ENCODE measurements around the gene HSD17B14. TPM values are rescaled to one million over a fixed set of nuclear protein-coding genes. Genes with fewer than 3 reads are reported as not detected.

Gene HSD17B14
- total and polyA plus RNA-seq, 2 of the 13 experiments (the other 11 are each of a cell fraction or from before 2014, with no cell fraction given), result 0.58 to 1.2 TPM

DNA sequence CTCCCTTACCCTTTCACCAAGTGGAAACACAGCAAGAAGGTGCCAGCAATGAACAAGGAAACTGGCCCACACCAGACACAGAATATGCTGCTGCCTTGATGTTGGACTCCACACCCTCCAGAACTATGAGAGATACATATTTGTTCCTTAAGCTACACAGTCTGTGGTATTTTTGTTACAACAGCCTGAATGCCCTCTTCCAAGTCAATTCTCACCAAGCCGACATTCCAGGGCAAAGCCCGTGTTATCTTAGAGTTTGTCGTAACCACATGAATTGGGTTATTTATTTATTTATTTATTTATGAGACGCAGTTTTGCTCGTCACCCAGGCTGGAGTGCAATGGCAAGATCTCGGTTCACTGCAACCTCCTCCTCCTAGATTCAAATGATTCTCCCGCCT lies 66.0 kb downstream of the HSD17B14 start:
- BruUV-seq (replicated peaks), result no TSS peak
- ATAC-seq (no peak), FAIRE-seq (no peak), DNase-seq (ENCODE audit: low spot score) (no peak)
- no peak overlapping the region; a peak in 1 of 6 replicates for H3K4me3 ChIP-seq (replicated peaks in 1 of 3; ENCODE audit: insufficient read depth in 1 of 3, low read depth in 2 of 3, low read length in 3 of 3)
- in situ Hi-C loops (cut with HindIII; ENCODE audit: extremely low pct_ligation_motif_present, low pct_unique_long_range_greater_than_20kb) (no loop called here), intact Hi-C loops (cut with micrococcal nuclease; ENCODE audit: unreplicated experiment) (no loop called here)
- peak overlapping the region; percentile 23; the same call in 1 of the 2 replicates for H3K4me2 ChIP-seq (ENCODE audit: low read depth, low read length)
- H3K27ac ChIP-seq (ENCODE audit: extremely low read length, insufficient read depth, low read length), result no peak overlapping the region
- ChIA-PET POLR2A (interaction anchor here (2.2 to 3.1 kb wide), 5 partner anchors 11 to 55 kb away, joined by 6 to 30 read pairs (median 14); no protein-coding TSS in a partner anchor), CTCF (ENCODE audit: low intra/inter-chr PET ratio, low total read pairs) (no interaction called here)
- H2AFZ ChIP-seq (ENCODE audit: low read length), result no peak overlapping the region
- H3K9me3 ChIP-seq (ENCODE audit: low read length), result no peaks in the 10 kb centered on the region
- H3K27me3 ChIP-seq (ENCODE audit: control insufficient read depth in 1 of 2, insufficient read depth in 2 of 2, low read length in 2 of 2), result no peaks in the 10 kb centered on the region
- WGBS (ENCODE audit: low lambda C conversion rate), result 39% methylated on average over 7 of the region's 7 CpGs
- no peaks in the 10 kb centered on the region for H3K36me3 ChIP-seq (replicated peaks in 1 of 2; ENCODE audit: control insufficient read depth in 1 of 2, insufficient read depth in 2 of 2, low read length in 2 of 2)
- H3K79me2 ChIP-seq (ENCODE audit: insufficient read depth, low read length), result no peaks in the 10 kb centered on the region
- H3K4me1 ChIP-seq (ENCODE audit: insufficient read depth, low read length), result peaks cover 63% of the 10 kb centered on the region
- H3K9ac ChIP-seq (ENCODE audit: insufficient read depth, low read depth, low read length), result no peak overlapping the region
- TF ChIP-seq FOXA3 (CRISPR knock-in tag; IDR thresholded peaks at IDR 0.05) (no peak), CAMTA2 (CRISPR knock-in tag; IDR thresholded peaks at IDR 0.05; ENCODE audit: borderline replicate concordance) (no peak), SMAD9 (CRISPR knock-in tag; IDR thresholded peaks at IDR 0.05) (no peak), ZNF891 (CRISPR knock-in tag; IDR thresholded peaks at IDR 0.05) (no peak)
- no peaks in the 10 kb centered on the region for H4K20me1 ChIP-seq (ENCODE audit: insufficient read depth, low read length)

DNA sequence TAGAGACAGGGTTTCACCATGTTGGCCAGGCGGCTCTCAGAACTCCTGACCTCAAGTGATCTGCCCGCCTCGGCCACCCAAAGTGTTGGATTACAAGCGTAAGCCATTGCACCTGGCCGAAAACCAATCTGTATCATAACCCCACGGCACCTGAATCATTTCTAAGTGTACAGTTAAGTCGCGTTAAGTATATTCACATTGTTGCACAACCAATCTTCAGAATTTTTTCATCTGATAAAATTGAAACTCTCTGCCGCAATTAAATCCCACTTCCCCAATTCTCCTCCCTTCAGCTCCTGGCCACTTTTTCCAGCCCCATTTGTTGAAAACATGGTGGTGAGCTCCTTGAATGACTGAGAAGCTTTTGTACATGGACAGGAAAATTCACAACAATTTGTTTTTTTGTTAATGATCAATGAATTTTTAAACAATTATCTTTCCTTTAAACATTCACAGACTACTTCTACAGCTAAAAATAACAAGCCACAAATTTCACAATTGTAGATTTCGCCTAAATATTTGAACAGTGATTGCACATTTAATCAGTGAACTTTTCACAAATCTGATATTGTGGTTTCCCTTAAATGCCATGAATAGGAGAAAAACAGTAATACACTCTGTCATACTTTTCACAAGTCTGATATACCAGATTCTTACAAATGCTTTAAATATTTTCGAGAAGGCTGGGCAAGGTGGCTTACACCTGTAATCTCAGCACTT lies 67.1 kb downstream of the HSD17B14 start:
- ATAC-seq (no peak; the same call in 2 of the 3 replicates), FAIRE-seq (peak; percentile 65), DNase-seq (ENCODE audit: low spot score) (peak; percentile 72)
- Histone ChIP-seq H3K4me3 (replicated peaks in 1 of 3; ENCODE audit: insufficient read depth in 1 of 3, low read depth in 2 of 3, low read length in 3 of 3) (peak overlapping the region in 1 of 3 experiments; percentile 18; a peak in 1 of 6 replicates), H3K4me2 (ENCODE audit: low read depth, low read length) (peak overlapping the region; percentile 51), H2AFZ (ENCODE audit: low read length) (no peak overlapping the region), H3K79me2 (ENCODE audit: insufficient read depth, low read length) (no peaks in the 10 kb centered on the region), H3K36me3 (replicated peaks in 1 of 2; ENCODE audit: control insufficient read depth in 1 of 2, insufficient read depth in 2 of 2, low read length in 2 of 2) (no peaks in the 10 kb centered on the region), H4K20me1 (ENCODE audit: insufficient read depth, low read length) (no peaks in the 10 kb centered on the region), H3K27me3 (ENCODE audit: control insufficient read depth in 1 of 2, insufficient read depth in 2 of 2, low read length in 2 of 2) (no peaks in the 10 kb centered on the region), H3K9ac (ENCODE audit: insufficient read depth, low read depth, low read length) (no peak overlapping the region), H3K27ac (ENCODE audit: extremely low read length, insufficient read depth, low read length) (no peak overlapping the region), H3K4me1 (ENCODE audit: insufficient read depth, low read length) (peaks cover 59% of the 10 kb centered on the region), H3K9me3 (ENCODE audit: low read length) (no peaks in the 10 kb centered on the region)
- WGBS (ENCODE audit: low lambda C conversion rate), result 14% methylated on average over 11 of the region's 11 CpGs
- in situ Hi-C loops (cut with HindIII; ENCODE audit: extremely low pct_ligation_motif_present, low pct_unique_long_range_greater_than_20kb) (no loop called here), intact Hi-C loops (cut with micrococcal nuclease; ENCODE audit: unreplicated experiment) (no loop called here)
- CTCF ChIA-PET (ENCODE audit: low intra/inter-chr PET ratio, low total read pairs), result no interaction called here
- POLR2A ChIA-PET, result interaction anchor here (0.8 to 3.1 kb wide), 9 partner anchors 10 to 150 kb away, joined by 3 to 30 read pairs (median 6); partner anchors contain the start of gene RPL18
- no TSS peak for BruUV-seq (replicated peaks)
- no peak for TF ChIP-seq ARNT2 (CRISPR knock-in tag; IDR thresholded peaks at IDR 0.05; ENCODE audit: low read depth)
- TF ChIP-seq ZNF543 (CRISPR knock-in tag; IDR thresholded peaks at IDR 0.05), result no peak
- peak; percentile 59 for TF ChIP-seq CEBPG (CRISPR knock-in tag; IDR thresholded peaks at IDR 0.05)
- TF ChIP-seq, protein P1, sequence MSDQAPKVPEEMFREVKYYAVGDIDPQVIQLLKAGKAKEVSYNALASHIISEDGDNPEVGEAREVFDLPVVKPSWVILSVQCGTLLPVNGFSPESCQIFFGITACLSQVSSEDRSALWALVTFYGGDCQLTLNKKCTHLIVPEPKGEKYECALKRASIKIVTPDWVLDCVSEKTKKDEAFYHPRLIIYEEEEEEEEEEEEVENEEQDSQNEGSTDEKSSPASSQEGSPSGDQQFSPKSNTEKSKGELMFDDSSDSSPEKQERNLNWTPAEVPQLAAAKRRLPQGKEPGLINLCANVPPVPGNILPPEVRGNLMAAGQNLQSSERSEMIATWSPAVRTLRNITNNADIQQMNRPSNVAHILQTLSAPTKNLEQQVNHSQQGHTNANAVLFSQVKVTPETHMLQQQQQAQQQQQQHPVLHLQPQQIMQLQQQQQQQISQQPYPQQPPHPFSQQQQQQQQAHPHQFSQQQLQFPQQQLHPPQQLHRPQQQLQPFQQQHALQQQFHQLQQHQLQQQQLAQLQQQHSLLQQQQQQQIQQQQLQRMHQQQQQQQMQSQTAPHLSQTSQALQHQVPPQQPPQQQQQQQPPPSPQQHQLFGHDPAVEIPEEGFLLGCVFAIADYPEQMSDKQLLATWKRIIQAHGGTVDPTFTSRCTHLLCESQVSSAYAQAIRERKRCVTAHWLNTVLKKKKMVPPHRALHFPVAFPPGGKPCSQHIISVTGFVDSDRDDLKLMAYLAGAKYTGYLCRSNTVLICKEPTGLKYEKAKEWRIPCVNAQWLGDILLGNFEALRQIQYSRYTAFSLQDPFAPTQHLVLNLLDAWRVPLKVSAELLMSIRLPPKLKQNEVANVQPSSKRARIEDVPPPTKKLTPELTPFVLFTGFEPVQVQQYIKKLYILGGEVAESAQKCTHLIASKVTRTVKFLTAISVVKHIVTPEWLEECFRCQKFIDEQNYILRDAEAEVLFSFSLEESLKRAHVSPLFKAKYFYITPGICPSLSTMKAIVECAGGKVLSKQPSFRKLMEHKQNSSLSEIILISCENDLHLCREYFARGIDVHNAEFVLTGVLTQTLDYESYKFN (CRISPR knock-in tag; conservative IDR thresholded peaks at IDR 0.05), result peak; percentile 53
- peak in 1 of 2 experiments; percentile 60; a peak in 2 of 4 replicates for TF ChIP-seq EP300 (IDR thresholded peaks at IDR 0.05; ENCODE audit: low read depth in 2 of 2, low read length in 2 of 2)
- no peak for TF ChIP-seq EP300 (CRISPR knock-in tag; IDR thresholded peaks at IDR 0.05; ENCODE audit: borderline replicate concordance)
- peak; percentile 20; the same call in 1 of the 2 replicates for TF ChIP-seq GATA4 (IDR thresholded peaks at IDR 0.05; ENCODE audit: borderline replicate concordance, low read depth)
- TF ChIP-seq, protein P2, sequence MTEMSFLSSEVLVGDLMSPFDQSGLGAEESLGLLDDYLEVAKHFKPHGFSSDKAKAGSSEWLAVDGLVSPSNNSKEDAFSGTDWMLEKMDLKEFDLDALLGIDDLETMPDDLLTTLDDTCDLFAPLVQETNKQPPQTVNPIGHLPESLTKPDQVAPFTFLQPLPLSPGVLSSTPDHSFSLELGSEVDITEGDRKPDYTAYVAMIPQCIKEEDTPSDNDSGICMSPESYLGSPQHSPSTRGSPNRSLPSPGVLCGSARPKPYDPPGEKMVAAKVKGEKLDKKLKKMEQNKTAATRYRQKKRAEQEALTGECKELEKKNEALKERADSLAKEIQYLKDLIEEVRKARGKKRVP (CRISPR knock-in tag; IDR thresholded peaks at IDR 0.05), result 0 out of 4 replicates have a peak, but pooled peaks of 1 of the 2 experiments have one; percentile 40
- peak; percentile 74 for TF ChIP-seq GATAD2A (CRISPR knock-in tag; IDR thresholded peaks at IDR 0.05)

Data from HepG2 (cell line).